ENCODE data around the gene KBTBD4. TPM values are rescaled to one million over a fixed set of nuclear protein-coding genes. Genes with fewer than 3 reads are reported as not detected.

Gene KBTBD4
- total and polyA plus RNA-seq, 2 of the 13 experiments (the other 11 are each of a cell fraction or from before 2014, with no cell fraction given): 8.5 to 12.8 TPM

DNA sequence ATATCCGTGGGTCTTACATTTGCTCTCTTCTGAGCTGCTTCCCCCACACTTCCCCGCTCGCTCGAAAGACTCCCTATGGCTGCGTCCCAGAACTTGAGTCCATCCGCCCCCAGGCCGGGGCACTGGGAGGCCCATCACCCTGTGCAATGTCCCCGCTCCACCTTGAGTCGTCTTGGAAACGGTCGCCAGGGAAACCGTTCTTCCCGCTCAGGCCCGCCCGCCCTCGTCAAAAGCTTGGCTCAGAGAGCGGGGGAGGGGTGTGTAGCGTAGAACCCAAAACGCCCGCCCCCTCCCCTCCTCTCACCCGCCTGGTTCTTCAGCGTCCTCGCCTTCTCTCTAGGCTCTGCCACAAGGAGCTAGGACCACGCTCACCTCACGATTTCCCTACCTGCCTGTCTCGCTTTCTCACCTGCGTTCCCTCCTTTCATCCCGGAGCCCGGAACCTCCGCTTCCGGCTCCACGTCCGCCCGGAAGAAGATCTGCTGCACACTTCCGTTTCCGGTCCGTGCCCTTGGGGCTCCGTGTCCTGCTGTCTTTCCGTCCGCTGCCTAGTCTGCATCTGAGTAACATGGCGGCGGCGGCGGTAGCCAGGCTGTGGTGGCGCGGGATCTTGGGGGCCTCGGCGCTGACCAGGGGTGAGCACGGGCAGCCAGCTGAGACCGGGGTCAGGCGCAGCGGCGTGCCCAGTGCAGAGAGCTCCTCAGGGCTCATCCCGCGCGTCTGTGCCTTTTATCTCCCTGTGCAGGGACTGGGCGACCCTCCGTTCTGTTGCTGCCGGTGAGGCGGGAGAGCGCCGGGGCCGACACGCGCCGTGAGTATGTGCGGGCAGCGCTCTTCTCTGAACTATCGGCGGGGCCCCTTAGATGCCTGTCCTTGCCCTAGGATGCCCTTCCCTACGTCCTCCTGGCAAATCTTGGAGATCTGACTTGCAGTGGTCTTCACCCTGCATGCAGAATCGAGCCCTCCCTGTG, at the start of gene KBTBD4, which contains the start of gene NDUFS3 (continued):
- TF ChIP-seq, protein P1, sequence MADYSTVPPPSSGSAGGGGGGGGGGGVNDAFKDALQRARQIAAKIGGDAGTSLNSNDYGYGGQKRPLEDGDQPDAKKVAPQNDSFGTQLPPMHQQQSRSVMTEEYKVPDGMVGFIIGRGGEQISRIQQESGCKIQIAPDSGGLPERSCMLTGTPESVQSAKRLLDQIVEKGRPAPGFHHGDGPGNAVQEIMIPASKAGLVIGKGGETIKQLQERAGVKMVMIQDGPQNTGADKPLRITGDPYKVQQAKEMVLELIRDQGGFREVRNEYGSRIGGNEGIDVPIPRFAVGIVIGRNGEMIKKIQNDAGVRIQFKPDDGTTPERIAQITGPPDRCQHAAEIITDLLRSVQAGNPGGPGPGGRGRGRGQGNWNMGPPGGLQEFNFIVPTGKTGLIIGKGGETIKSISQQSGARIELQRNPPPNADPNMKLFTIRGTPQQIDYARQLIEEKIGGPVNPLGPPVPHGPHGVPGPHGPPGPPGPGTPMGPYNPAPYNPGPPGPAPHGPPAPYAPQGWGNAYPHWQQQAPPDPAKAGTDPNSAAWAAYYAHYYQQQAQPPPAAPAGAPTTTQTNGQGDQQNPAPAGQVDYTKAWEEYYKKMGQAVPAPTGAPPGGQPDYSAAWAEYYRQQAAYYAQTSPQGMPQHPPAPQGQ (CRISPR knock-in tag; IDR thresholded peaks at IDR 0.05; ENCODE audit: borderline replicate concordance): peak; percentile 72
- TF ChIP-seq SIN3A (IDR thresholded peaks at IDR 0.05; ENCODE audit: borderline replicate concordance, low read depth, low read length) (peak; percentile 95), ZNF143 (CRISPR knock-in tag; IDR thresholded peaks at IDR 0.05) (peak; percentile 70; the same call in 1 of the 2 replicates), RFX3 (CRISPR knock-in tag; IDR thresholded peaks at IDR 0.05) (peak; percentile 88), RAD21 (CRISPR knock-in tag; IDR thresholded peaks at IDR 0.05) (peak; percentile 51; the same call in 1 of the 2 replicates), CREM (IDR thresholded peaks at IDR 0.05) (peak; percentile 81), CREM (CRISPR knock-in tag; IDR thresholded peaks at IDR 0.05) (no peak; the same call in 1 of the 2 replicates), NFYC (CRISPR knock-in tag; IDR thresholded peaks at IDR 0.05) (peak; percentile 41; the same call in 1 of the 2 replicates), ZFY (CRISPR knock-in tag; IDR thresholded peaks at IDR 0.05) (peak; percentile 90), HIVEP1 (CRISPR knock-in tag; IDR thresholded peaks at IDR 0.05) (peak; percentile 77), EED (CRISPR knock-in tag; IDR thresholded peaks at IDR 0.05) (no peak), SMAD1 (CRISPR knock-in tag; IDR thresholded peaks at IDR 0.05; ENCODE audit: borderline replicate concordance, low read depth) (peak; percentile 94; the same call in 1 of the 2 replicates), NAIF1 (CRISPR knock-in tag; IDR thresholded peaks at IDR 0.05; ENCODE audit: borderline replicate concordance) (peak; percentile 32; the same call in 1 of the 2 replicates), NCOA2 (CRISPR knock-in tag; IDR thresholded peaks at IDR 0.05) (peak; percentile 68; the same call in 1 of the 2 replicates)
- TF ChIP-seq, protein P2, sequence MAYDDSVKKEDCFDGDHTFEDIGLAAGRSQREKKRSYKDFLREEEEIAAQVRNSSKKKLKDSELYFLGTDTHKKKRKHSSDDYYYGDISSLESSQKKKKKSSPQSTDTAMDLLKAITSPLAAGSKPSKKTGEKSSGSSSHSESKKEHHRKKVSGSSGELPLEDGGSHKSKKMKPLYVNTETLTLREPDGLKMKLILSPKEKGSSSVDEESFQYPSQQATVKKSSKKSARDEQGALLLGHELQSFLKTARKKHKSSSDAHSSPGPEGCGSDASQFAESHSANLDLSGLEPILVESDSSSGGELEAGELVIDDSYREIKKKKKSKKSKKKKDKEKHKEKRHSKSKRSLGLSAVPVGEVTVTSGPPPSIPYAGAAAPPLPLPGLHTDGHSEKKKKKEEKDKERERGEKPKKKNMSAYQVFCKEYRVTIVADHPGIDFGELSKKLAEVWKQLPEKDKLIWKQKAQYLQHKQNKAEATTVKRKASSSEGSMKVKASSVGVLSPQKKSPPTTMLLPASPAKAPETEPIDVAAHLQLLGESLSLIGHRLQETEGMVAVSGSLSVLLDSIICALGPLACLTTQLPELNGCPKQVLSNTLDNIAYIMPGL (CRISPR knock-in tag; IDR thresholded peaks at IDR 0.05; ENCODE audit: borderline replicate concordance in 1 of 2, low read depth in 1 of 2): peak; percentile 97 to 99
- TF ChIP-seq, protein P3, sequence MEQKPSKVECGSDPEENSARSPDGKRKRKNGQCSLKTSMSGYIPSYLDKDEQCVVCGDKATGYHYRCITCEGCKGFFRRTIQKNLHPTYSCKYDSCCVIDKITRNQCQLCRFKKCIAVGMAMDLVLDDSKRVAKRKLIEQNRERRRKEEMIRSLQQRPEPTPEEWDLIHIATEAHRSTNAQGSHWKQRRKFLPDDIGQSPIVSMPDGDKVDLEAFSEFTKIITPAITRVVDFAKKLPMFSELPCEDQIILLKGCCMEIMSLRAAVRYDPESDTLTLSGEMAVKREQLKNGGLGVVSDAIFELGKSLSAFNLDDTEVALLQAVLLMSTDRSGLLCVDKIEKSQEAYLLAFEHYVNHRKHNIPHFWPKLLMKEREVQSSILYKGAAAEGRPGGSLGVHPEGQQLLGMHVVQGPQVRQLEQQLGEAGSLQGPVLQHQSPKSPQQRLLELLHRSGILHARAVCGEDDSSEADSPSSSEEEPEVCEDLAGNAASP (CRISPR knock-in tag; IDR thresholded peaks at IDR 0.05; ENCODE audit: borderline replicate concordance): peak; percentile 84
- TF ChIP-seq, protein P4, sequence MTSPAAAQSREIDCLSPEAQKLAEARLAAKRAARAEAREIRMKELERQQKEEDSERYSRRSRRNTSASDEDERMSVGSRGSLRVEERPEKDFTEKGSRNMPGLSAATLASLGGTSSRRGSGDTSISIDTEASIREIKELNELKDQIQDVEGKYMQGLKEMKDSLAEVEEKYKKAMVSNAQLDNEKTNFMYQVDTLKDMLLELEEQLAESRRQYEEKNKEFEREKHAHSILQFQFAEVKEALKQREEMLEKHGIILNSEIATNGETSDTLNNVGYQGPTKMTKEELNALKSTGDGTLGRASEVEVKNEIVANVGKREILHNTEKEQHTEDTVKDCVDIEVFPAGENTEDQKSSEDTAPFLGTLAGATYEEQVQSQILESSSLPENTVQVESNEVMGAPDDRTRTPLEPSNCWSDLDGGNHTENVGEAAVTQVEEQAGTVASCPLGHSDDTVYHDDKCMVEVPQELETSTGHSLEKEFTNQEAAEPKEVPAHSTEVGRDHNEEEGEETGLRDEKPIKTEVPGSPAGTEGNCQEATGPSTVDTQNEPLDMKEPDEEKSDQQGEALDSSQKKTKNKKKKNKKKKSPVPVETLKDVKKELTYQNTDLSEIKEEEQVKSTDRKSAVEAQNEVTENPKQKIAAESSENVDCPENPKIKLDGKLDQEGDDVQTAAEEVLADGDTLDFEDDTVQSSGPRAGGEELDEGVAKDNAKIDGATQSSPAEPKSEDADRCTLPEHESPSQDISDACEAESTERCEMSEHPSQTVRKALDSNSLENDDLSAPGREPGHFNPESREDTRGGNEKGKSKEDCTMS (CRISPR knock-in tag; conservative IDR thresholded peaks at IDR 0.05): no peak
- TF ChIP-seq, protein P5, sequence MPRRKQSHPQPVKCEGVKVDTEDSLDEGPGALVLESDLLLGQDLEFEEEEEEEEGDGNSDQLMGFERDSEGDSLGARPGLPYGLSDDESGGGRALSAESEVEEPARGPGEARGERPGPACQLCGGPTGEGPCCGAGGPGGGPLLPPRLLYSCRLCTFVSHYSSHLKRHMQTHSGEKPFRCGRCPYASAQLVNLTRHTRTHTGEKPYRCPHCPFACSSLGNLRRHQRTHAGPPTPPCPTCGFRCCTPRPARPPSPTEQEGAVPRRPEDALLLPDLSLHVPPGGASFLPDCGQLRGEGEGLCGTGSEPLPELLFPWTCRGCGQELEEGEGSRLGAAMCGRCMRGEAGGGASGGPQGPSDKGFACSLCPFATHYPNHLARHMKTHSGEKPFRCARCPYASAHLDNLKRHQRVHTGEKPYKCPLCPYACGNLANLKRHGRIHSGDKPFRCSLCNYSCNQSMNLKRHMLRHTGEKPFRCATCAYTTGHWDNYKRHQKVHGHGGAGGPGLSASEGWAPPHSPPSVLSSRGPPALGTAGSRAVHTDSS (CRISPR knock-in tag; conservative IDR thresholded peaks at IDR 0.05): no peak
